NCI-H2196 treated with DMSO at 0.1 percent for 48 hours (cell line): ENCODE data around the gene SPDYE4.

ENCODE experiments used
- DNase-seq: peaks from one replicate; lab custom pipeline; 2025; ENCODE audit not compliant: unreplicated experiment; lab: John Stamatoyannopoulos, UW

The SPDYE4 gene

GRCh38 chr17:8785547-8786413, 27.4 kb upstream of the SPDYE4 start:
- DNase-seq: peak; percentile 2

GRCh38 chr17:8782176-8782575, 23.8 kb upstream of the SPDYE4 start:
- DNase-seq: no peak

GRCh38 chr17:8781776-8782175, 23.4 kb upstream of the SPDYE4 start:
- no peak for DNase-seq

GRCh38 chr17:8776881-8777280, 18.5 kb upstream of the SPDYE4 start:
- DNase-seq: no peak

GRCh38 chr17:8776248-8776647, 17.9 kb upstream of the SPDYE4 start:
- no peak for DNase-seq

GRCh38 chr17:8766731-8767130, 8.4 kb upstream of the SPDYE4 start:
- DNase-seq: no peak

GRCh38 chr17:8762012-8762411, 3.7 kb upstream of the SPDYE4 start:
- no peak for DNase-seq

GRCh38 chr17:8757189-8757588, 1.2 kb downstream of the SPDYE4 start:
- no peak for DNase-seq

- DNase-seq: no peak
Measured at GRCh38 chr17:8755590-8756255, 2.6 kb downstream of the SPDYE4 start.

GRCh38 chr17:8754890-8755289, 3.5 kb downstream of the SPDYE4 start:
- DNase-seq: no peak

- DNase-seq: no peak
Measured at GRCh38 chr17:8753976-8754440, 4.3 kb downstream of the SPDYE4 start.

GRCh38 chr17:8753136-8753975, 5.0 kb downstream of the SPDYE4 start:
- no peak for DNase-seq

GRCh38 chr17:8749616-8750015, 8.7 kb downstream of the SPDYE4 start:
- no peak for DNase-seq

- DNase-seq: no peak
Measured at GRCh38 chr17:8747742-8748141, 10.6 kb downstream of the SPDYE4 start.

GRCh38 chr17:8746501-8747236, 11.7 kb downstream of the SPDYE4 start:
- no peak for DNase-seq

GRCh38 chr17:8745586-8746500, 12.5 kb downstream of the SPDYE4 start:
- DNase-seq: no peak

- no peak for DNase-seq
Measured at GRCh38 chr17:8744086-8744785, 14.1 kb downstream of the SPDYE4 start.

- no peak for DNase-seq
Measured at GRCh38 chr17:8742819-8743218, 15.5 kb downstream of the SPDYE4 start.

GRCh38 chr17:8742274-8742673, 16.1 kb downstream of the SPDYE4 start:
- DNase-seq: no peak
